ENCODE data around the gene TMEM183A. TPM values are rescaled to one million over a fixed set of nuclear protein-coding genes. Genes with fewer than 3 reads are reported as not detected.

The TMEM183A gene
- total and polyA plus RNA-seq, 2 experiments from 2014 or later: 55.1 to 128 TPM

DNA sequence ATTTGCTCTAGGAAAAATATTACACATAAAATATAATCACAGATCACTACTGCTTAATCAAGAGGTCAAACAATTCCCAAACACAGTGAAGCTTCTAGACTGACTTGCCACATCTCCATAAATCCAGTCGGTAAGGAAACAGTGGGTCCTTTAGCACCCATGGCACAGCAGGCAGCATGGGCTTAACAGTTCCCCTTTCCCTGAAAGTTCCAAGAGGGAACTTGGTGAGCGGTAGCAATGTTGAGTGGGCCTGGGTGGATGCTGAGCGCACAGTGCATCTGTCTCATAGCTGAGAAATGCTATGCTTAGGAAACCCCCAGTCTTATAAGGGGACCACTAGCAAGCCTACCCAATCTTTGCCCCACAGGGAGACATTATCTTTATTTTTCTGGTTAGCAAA is 32.3 kb upstream of the TMEM183A start:
- no peaks in the 10 kb centered on the region for H3K9me3 Mint-ChIP-seq
- no peak overlapping the region for H3K27ac ChIP-seq (ENCODE audit: low read depth)
- H3K4me1 Mint-ChIP-seq: peaks cover 21% of the 10 kb centered on the region
- H3K9me2 ChIP-seq (ENCODE audit: insufficient read depth): no peaks in the 10 kb centered on the region
- no peak overlapping the region for H3K27ac Mint-ChIP-seq
- H3K4me1 ChIP-seq (ENCODE audit: insufficient read depth): peaks cover 11% of the 10 kb centered on the region
- H4K20me1 ChIP-seq (replicated peaks; ENCODE audit: insufficient read depth): no peaks in the 10 kb centered on the region
- no peak for DNase-seq (ENCODE audit: low spot score)
- no peak overlapping the region for H3K4me3 ChIP-seq
- no peaks in the 10 kb centered on the region for H3K79me2 ChIP-seq (replicated peaks; ENCODE audit: insufficient read depth)
- no peak overlapping the region for H3K4me2 ChIP-seq
- H3K27me3 ChIP-seq (ENCODE audit: insufficient read depth): no peaks in the 10 kb centered on the region
- H3K4me3 Mint-ChIP-seq: no peak overlapping the region
- ATAC-seq: no peak
- H3K36me3 ChIP-seq (ENCODE audit: insufficient read depth): no peaks in the 10 kb centered on the region
- no peaks in the 10 kb centered on the region for H3K36me3 Mint-ChIP-seq (ENCODE audit: low read depth)
- peaks cover 2% of the 10 kb centered on the region for H3K27me3 Mint-ChIP-seq (ENCODE audit: insufficient read depth, low read depth, poor library complexity)
- TF ChIP-seq EZH2 (IDR thresholded peaks at IDR 0.05; ENCODE audit: low read depth, unreplicated experiment) (no peak), STAT1 (IDR thresholded peaks at IDR 0.05; ENCODE audit: unreplicated experiment) (no peak), POLR2AphosphoS5 (IDR thresholded peaks at IDR 0.05; ENCODE audit: low read depth) (no peak), JUNB (IDR thresholded peaks at IDR 0.05; ENCODE audit: unreplicated experiment) (no peak), EZH2phosphoT487 (IDR thresholded peaks at IDR 0.05; ENCODE audit: unreplicated experiment) (no peak), CREB1 (CRISPR knock-in tag; IDR thresholded peaks at IDR 0.05; ENCODE audit: low read depth) (no peak), ZNF331 (CRISPR knock-in tag; IDR thresholded peaks at IDR 0.05; ENCODE audit: low read depth) (no peak), NANOG (IDR thresholded peaks at IDR 0.05; ENCODE audit: borderline replicate concordance) (no peak), ZNF114 (CRISPR knock-in tag; IDR thresholded peaks at IDR 0.05) (no peak)
- TF ChIP-seq, protein P1, sequence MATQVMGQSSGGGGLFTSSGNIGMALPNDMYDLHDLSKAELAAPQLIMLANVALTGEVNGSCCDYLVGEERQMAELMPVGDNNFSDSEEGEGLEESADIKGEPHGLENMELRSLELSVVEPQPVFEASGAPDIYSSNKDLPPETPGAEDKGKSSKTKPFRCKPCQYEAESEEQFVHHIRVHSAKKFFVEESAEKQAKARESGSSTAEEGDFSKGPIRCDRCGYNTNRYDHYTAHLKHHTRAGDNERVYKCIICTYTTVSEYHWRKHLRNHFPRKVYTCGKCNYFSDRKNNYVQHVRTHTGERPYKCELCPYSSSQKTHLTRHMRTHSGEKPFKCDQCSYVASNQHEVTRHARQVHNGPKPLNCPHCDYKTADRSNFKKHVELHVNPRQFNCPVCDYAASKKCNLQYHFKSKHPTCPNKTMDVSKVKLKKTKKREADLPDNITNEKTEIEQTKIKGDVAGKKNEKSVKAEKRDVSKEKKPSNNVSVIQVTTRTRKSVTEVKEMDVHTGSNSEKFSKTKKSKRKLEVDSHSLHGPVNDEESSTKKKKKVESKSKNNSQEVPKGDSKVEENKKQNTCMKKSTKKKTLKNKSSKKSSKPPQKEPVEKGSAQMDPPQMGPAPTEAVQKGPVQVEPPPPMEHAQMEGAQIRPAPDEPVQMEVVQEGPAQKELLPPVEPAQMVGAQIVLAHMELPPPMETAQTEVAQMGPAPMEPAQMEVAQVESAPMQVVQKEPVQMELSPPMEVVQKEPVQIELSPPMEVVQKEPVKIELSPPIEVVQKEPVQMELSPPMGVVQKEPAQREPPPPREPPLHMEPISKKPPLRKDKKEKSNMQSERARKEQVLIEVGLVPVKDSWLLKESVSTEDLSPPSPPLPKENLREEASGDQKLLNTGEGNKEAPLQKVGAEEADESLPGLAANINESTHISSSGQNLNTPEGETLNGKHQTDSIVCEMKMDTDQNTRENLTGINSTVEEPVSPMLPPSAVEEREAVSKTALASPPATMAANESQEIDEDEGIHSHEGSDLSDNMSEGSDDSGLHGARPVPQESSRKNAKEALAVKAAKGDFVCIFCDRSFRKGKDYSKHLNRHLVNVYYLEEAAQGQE (IDR thresholded peaks at IDR 0.05; ENCODE audit: unreplicated experiment): no peak
- TF ChIP-seq, protein P2, sequence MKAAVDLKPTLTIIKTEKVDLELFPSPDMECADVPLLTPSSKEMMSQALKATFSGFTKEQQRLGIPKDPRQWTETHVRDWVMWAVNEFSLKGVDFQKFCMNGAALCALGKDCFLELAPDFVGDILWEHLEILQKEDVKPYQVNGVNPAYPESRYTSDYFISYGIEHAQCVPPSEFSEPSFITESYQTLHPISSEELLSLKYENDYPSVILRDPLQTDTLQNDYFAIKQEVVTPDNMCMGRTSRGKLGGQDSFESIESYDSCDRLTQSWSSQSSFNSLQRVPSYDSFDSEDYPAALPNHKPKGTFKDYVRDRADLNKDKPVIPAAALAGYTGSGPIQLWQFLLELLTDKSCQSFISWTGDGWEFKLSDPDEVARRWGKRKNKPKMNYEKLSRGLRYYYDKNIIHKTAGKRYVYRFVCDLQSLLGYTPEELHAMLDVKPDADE (IDR thresholded peaks at IDR 0.05): no peak
- TF ChIP-seq, protein P3, sequence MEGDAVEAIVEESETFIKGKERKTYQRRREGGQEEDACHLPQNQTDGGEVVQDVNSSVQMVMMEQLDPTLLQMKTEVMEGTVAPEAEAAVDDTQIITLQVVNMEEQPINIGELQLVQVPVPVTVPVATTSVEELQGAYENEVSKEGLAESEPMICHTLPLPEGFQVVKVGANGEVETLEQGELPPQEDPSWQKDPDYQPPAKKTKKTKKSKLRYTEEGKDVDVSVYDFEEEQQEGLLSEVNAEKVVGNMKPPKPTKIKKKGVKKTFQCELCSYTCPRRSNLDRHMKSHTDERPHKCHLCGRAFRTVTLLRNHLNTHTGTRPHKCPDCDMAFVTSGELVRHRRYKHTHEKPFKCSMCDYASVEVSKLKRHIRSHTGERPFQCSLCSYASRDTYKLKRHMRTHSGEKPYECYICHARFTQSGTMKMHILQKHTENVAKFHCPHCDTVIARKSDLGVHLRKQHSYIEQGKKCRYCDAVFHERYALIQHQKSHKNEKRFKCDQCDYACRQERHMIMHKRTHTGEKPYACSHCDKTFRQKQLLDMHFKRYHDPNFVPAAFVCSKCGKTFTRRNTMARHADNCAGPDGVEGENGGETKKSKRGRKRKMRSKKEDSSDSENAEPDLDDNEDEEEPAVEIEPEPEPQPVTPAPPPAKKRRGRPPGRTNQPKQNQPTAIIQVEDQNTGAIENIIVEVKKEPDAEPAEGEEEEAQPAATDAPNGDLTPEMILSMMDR (conservative IDR thresholded peaks at IDR 0.05; ENCODE audit: low read depth in 2 of 2): no peak
- TF ChIP-seq, protein P4, sequence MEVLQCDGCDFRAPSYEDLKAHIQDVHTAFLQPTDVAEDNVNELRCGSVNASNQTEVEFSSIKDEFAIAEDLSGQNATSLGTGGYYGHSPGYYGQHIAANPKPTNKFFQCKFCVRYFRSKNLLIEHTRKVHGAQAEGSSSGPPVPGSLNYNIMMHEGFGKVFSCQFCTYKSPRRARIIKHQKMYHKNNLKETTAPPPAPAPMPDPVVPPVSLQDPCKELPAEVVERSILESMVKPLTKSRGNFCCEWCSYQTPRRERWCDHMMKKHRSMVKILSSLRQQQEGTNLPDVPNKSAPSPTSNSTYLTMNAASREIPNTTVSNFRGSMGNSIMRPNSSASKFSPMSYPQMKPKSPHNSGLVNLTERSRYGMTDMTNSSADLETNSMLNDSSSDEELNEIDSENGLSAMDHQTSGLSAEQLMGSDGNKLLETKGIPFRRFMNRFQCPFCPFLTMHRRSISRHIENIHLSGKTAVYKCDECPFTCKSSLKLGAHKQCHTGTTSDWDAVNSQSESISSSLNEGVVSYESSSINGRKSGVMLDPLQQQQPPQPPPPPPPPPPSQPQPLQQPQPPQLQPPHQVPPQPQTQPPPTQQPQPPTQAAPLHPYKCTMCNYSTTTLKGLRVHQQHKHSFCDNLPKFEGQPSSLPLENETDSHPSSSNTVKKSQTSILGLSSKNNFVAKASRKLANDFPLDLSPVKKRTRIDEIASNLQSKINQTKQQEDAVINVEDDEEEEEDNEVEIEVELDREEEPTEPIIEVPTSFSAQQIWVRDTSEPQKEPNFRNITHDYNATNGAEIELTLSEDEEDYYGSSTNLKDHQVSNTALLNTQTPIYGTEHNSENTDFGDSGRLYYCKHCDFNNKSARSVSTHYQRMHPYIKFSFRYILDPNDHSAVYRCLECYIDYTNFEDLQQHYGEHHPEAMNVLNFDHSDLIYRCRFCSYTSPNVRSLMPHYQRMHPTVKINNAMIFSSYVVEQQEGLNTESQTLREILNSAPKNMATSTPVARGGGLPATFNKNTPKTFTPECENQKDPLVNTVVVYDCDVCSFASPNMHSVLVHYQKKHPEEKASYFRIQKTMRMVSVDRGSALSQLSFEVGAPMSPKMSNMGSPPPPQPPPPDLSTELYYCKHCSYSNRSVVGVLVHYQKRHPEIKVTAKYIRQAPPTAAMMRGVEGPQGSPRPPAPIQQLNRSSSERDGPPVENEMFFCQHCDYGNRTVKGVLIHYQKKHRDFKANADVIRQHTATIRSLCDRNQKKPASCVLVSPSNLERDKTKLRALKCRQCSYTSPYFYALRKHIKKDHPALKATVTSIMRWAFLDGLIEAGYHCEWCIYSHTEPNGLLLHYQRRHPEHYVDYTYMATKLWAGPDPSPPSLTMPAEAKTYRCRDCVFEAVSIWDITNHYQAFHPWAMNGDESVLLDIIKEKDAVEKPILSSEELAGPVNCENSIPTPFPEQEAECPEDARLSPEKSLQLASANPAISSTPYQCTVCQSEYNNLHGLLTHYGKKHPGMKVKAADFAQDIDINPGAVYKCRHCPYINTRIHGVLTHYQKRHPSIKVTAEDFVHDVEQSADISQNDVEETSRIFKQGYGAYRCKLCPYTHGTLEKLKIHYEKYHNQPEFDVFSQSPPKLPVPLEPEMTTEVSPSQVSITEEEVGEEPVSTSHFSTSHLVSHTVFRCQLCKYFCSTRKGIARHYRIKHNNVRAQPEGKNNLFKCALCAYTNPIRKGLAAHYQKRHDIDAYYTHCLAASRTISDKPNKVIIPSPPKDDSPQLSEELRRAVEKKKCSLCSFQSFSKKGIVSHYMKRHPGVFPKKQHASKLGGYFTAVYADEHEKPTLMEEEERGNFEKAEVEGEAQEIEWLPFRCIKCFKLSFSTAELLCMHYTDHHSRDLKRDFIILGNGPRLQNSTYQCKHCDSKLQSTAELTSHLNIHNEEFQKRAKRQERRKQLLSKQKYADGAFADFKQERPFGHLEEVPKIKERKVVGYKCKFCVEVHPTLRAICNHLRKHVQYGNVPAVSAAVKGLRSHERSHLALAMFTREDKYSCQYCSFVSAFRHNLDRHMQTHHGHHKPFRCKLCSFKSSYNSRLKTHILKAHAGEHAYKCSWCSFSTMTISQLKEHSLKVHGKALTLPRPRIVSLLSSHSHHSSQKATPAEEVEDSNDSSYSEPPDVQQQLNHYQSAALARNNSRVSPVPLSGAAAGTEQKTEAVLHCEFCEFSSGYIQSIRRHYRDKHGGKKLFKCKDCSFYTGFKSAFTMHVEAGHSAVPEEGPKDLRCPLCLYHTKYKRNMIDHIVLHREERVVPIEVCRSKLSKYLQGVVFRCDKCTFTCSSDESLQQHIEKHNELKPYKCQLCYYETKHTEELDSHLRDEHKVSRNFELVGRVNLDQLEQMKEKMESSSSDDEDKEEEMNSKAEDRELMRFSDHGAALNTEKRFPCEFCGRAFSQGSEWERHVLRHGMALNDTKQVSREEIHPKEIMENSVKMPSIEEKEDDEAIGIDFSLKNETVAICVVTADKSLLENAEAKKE (CRISPR knock-in tag; IDR thresholded peaks at IDR 0.05): no peak
- H3F3A ChIP-seq (replicated peaks; ENCODE audit: low read depth): no peaks in the 10 kb centered on the region
- peak overlapping the region; percentile 53; the same call in 1 of the 2 replicates for H2AFZ ChIP-seq
